Progenitor cell of endocrine pancreas (in vitro differentiated cells): ENCODE measurements around the gene PLK3. TPM values are rescaled to one million over a fixed set of nuclear protein-coding genes. Genes with fewer than 3 reads are reported as not detected.
A peak's percentile ranks its signal among the peaks of the same experiment; 100 is the strongest.

ENCODE experiments used
- DNase-seq: peaks from one replicate; pipeline ENCODE4 v3.0.0; 2021; ENCODE audit warnings: low spot score; ENCODE audit not compliant: unreplicated experiment
- H3K27ac Mint-ChIP-seq: 2 replicates; pipeline ENCODE4 v1.8.0; 2021; ENCODE audit warnings: mild to moderate bottlenecking, moderate library complexity, mixed read lengths
- H3K27me3 Mint-ChIP-seq: 2 replicates; pipeline ENCODE4 v1.8.0; 2021; ENCODE audit warnings: mixed read lengths
- H3K36me3 Mint-ChIP-seq: 2 replicates; pipeline ENCODE4 v1.8.0; 2022; ENCODE audit warnings: mixed read lengths; ENCODE audit not compliant: insufficient read depth
- H3K4me1 Mint-ChIP-seq: 2 replicates; pipeline ENCODE4 v1.8.0; 2021; ENCODE audit warnings: low read depth, mixed read lengths
- H3K4me3 Mint-ChIP-seq: 2 replicates; pipeline ENCODE4 v1.8.0; 2021; ENCODE audit warnings: low read depth, mild to moderate bottlenecking, moderate library complexity, mixed read lengths
- H3K9me3 Mint-ChIP-seq: 2 replicates; pipeline ENCODE4 v1.8.0; 2021; ENCODE audit warnings: low read depth, mixed read lengths
- CTCF ChIP-seq: fragments of 200-600 bp; sonication (generic); IDR thresholded peaks from one replicate; pipeline ENCODE4 v1.5.0; 2021; ENCODE audit warnings: antibody characterized with exemption, mild to moderate bottlenecking; ENCODE audit not compliant: unreplicated experiment
- total RNA-seq: library from RNA; stranded (reverse); gene quantifications from 2 replicates; pipeline ENCODE4 v1.2.1, GENCODE V29; 2021

The PLK3 gene
- total RNA-seq, 1 donor from 2014 or later = 13.3 TPM

- DNase-seq = no peak
- TF ChIP-seq CTCF = no peak
- no peaks in the 10 kb centered on the region for H3K9me3 Mint-ChIP-seq
- peaks cover 43% of the 10 kb centered on the region for H3K4me1 Mint-ChIP-seq
- peak within 1 kb of the TSS; percentile 99 for H3K27ac Mint-ChIP-seq
- H3K36me3 Mint-ChIP-seq = peaks cover 6% of the 10 kb centered on the region
- peaks cover 4% of the 10 kb centered on the region for H3K27me3 Mint-ChIP-seq
- peak within 1 kb of the TSS; percentile 69 for H3K4me3 Mint-ChIP-seq
These were observed 6.7 kb downstream of the PLK3 start, which contains the start of gene DYNLT4 for GRCh38 chr1:44806704-44807363. Gene DYNLT4, minus strand, starts transcription at chr1:44807351. Its CDS starts 683 bp downstream, at chr1:44806668.

- TF ChIP-seq CTCF = no peak
- Mint-ChIP-seq H3K27me3 (no peaks in the 10 kb centered on the region), H3K9me3 (no peaks in the 10 kb centered on the region), H3K4me3 (peak overlapping the region; percentile 54), H3K4me1 (peaks cover 39% of the 10 kb centered on the region), H3K36me3 (peaks cover 5% of the 10 kb centered on the region), H3K27ac (peak overlapping the region; percentile 99)
- DNase-seq = peak; percentile 63
These were observed 7.3 kb downstream of the PLK3 start for GRCh38 chr1:44807364-44808062.

- peak; percentile 49 for DNase-seq
- Mint-ChIP-seq H3K36me3 (peaks cover under 1% of the 10 kb centered on the region), H3K4me3 (peak within 1 kb of the TSS; percentile 69), H3K27me3 (no peaks in the 10 kb centered on the region), H3K4me1 (peaks cover 42% of the 10 kb centered on the region), H3K9me3 (no peaks in the 10 kb centered on the region), H3K27ac (peak within 1 kb of the TSS; percentile 99)
- TF ChIP-seq CTCF = no peak
These were observed 8.1 kb downstream of the PLK3 start, which contains the start of gene BTBD19 for GRCh38 chr1:44808063-44808937. Gene BTBD19, plus strand, starts transcription at chr1:44808523. Its CDS starts 298 bp downstream, at chr1:44808821.

GRCh38 chr1:44808938-44809917 lies 9.1 kb downstream of the PLK3 start:
- no peak for DNase-seq
- TF ChIP-seq CTCF = no peak

More at GRCh38 chr1:44808938-44809917, 9.1 kb downstream of the PLK3 start:
- Mint-ChIP-seq H3K4me3 (peak overlapping the region; percentile 69), H3K4me1 (peaks cover 43% of the 10 kb centered on the region), H3K9me3 (no peaks in the 10 kb centered on the region), H3K36me3 (no peaks in the 10 kb centered on the region), H3K27me3 (no peaks in the 10 kb centered on the region), H3K27ac (peak overlapping the region; percentile 99)
